HG03565 (cell line): ENCODE results near the gene TRIM46.

Experiments
- ATAC-seq: cut with Tn5 transposase; IDR thresholded peaks from one replicate; pipeline ENCODE4 v1.9.1; 2021; ENCODE audit warnings: mild to moderate bottlenecking, moderate library complexity; ENCODE audit not compliant: unreplicated experiment

The TRIM46 gene

GRCh38 chr1:155170806-155171205, 2.8 kb upstream of the TRIM46 start:
- ATAC-seq: no peak

GRCh38 chr1:155171836-155172731, 1.6 kb upstream of the TRIM46 start:
- ATAC-seq: no peak

- ATAC-seq: peak; percentile 52
Observed at GRCh38 chr1:155172732-155173477, 744 bp upstream of the TRIM46 start, which contains the start of gene KRTCAP2. TSS of gene KRTCAP2 (minus strand) at chr1:155173304. CDS start at chr1:155173224, 80 bp downstream.

- ATAC-seq: no peak
Observed at GRCh38 chr1:155174324-155175280, 953 bp downstream of the TRIM46 start.

- ATAC-seq: no peak
Observed at GRCh38 chr1:155175281-155175926, 1.8 kb downstream of the TRIM46 start.

- no peak for ATAC-seq
Observed at GRCh38 chr1:155175927-155176371, 2.3 kb downstream of the TRIM46 start.

GRCh38 chr1:155176544-155177071, 3.0 kb downstream of the TRIM46 start:
- ATAC-seq: no peak

- ATAC-seq: no peak
Observed at GRCh38 chr1:155177192-155177917, 3.7 kb downstream of the TRIM46 start.

GRCh38 chr1:155177918-155178281, 4.3 kb downstream of the TRIM46 start:
- ATAC-seq: no peak

- no peak for ATAC-seq
Observed at GRCh38 chr1:155178441-155179111, 4.9 kb downstream of the TRIM46 start.

GRCh38 chr1:155179112-155180031, 5.7 kb downstream of the TRIM46 start:
- ATAC-seq: no peak

- ATAC-seq: no peak
Observed at GRCh38 chr1:155181371-155182051, 7.9 kb downstream of the TRIM46 start.

- ATAC-seq: no peak
Observed at GRCh38 chr1:155182052-155182550, 8.5 kb downstream of the TRIM46 start.

- ATAC-seq: no peak
Observed at GRCh38 chr1:155183775-155184221, 10.1 kb downstream of the TRIM46 start.

- ATAC-seq: no peak
Observed at GRCh38 chr1:155184351-155184811, 10.7 kb downstream of the TRIM46 start.
